HepG2 (cell line): ENCODE measurements around the gene CIAO3. TPM values are rescaled to one million over a fixed set of nuclear protein-coding genes. Genes with fewer than 3 reads are reported as not detected.

Experiments
- ATM ChIP-seq: fragments of 450-650 bp; IDR thresholded peaks from 2 replicates; pipeline ENCODE4 v1.7.1; 2017; ENCODE audit warnings: mild to moderate bottlenecking, borderline replicate concordance
- CTCF ChIP-seq: sonication (generic); formaldehyde crosslinking; IDR thresholded peaks from 2 replicates; pipeline ENCODE4 v1.5.0; 2020; ENCODE audit warnings: mild to moderate bottlenecking, missing genetic modification reagents, moderate library complexity
- FOXM1 ChIP-seq: sonication (generic); formaldehyde crosslinking; IDR thresholded peaks from 2 replicates; pipeline ENCODE4 v1.5.0; 2020; ENCODE audit warnings: missing genetic modification reagents
- HCFC1 ChIP-seq: fragments of 150-350 bp; IDR thresholded peaks from 2 replicates; pipeline ENCODE4 v1.6.1; 2014; ENCODE audit warnings: low read depth, low read length
- HDAC2 ChIP-seq: sonication (generic); formaldehyde crosslinking; IDR thresholded peaks from 2 replicates; pipeline ENCODE4 v1.4.0; 2020; ENCODE audit warnings: missing genetic modification reagents
- HNRNPK ChIP-seq: fragments of 200-400 bp; formaldehyde crosslinking; IDR thresholded peaks from 2 replicates; pipeline ENCODE4 v1.6.1; 2018; ENCODE audit warnings: low read length, low read depth, moderate library complexity, mild to moderate bottlenecking; ENCODE audit not compliant: poor library complexity, severe bottlenecking
- KLF6 ChIP-seq: IDR thresholded peaks from 2 replicates; pipeline ENCODE4 v1.8.0; 2016; ENCODE audit warnings: missing biosample characterization, missing genetic modification reagents
- PAX8 ChIP-seq: sonication (generic); formaldehyde crosslinking; IDR thresholded peaks from 2 replicates; pipeline ENCODE4 v1.8.0; 2022; ENCODE audit warnings: mild to moderate bottlenecking, missing genetic modification reagents, borderline replicate concordance
- PHF21A ChIP-seq: sonication (generic); formaldehyde crosslinking; IDR thresholded peaks from 2 replicates; pipeline ENCODE4 v1.5.0; 2020; ENCODE audit warnings: mild to moderate bottlenecking, missing genetic modification reagents
- RAD51 ChIP-seq: fragments of 450-650 bp; IDR thresholded peaks from 2 replicates; pipeline ENCODE4 v1.6.1; 2016; ENCODE audit warnings: borderline replicate concordance
- SALL1 ChIP-seq: sonication (generic); formaldehyde crosslinking; IDR thresholded peaks from 2 replicates; pipeline ENCODE4 v1.8.0; 2022; ENCODE audit warnings: mild to moderate bottlenecking, missing genetic modification reagents
- SIN3B ChIP-seq: fragments of 150-350 bp; IDR thresholded peaks from 2 replicates; pipeline ENCODE4 v1.6.1; 2014; ENCODE audit warnings: low read length
- ZBTB46 ChIP-seq: sonication (generic); formaldehyde crosslinking; IDR thresholded peaks from 2 replicates; pipeline ENCODE4 v1.4.0; 2020; ENCODE audit warnings: mild to moderate bottlenecking, missing genetic modification reagents, borderline replicate concordance
- ZNF251 ChIP-seq: sonication (generic); formaldehyde crosslinking; IDR thresholded peaks from 2 replicates; pipeline ENCODE4 v1.9.0; 2021; ENCODE audit warnings: mild to moderate bottlenecking, missing genetic modification reagents
- ZNF264 ChIP-seq: sonication (generic); formaldehyde crosslinking; IDR thresholded peaks from 2 replicates; pipeline ENCODE4 v1.4.0; 2020; ENCODE audit warnings: missing genetic modification reagents
- ZNF274 ChIP-seq: sonication (generic); formaldehyde crosslinking; IDR thresholded peaks from 2 replicates; pipeline ENCODE4 v1.5.1; 2020; ENCODE audit warnings: mild to moderate bottlenecking, missing genetic modification reagents
- ZNF501 ChIP-seq: sonication (generic); formaldehyde crosslinking; IDR thresholded peaks from 2 replicates; pipeline ENCODE4 v1.5.1; 2020; ENCODE audit warnings: mild to moderate bottlenecking, moderate library complexity, missing genetic modification reagents
- ZNF530 ChIP-seq: sonication (generic); formaldehyde crosslinking; IDR thresholded peaks from 2 replicates; pipeline ENCODE4 v1.5.0; 2020; ENCODE audit warnings: low read depth, mild to moderate bottlenecking, missing genetic modification reagents
- ZNF749 ChIP-seq: sonication (generic); formaldehyde crosslinking; IDR thresholded peaks from 2 replicates; pipeline ENCODE4 v1.8.0; 2022; ENCODE audit warnings: mild to moderate bottlenecking, missing genetic modification reagents, moderate library complexity, borderline replicate concordance
- ZNF777 ChIP-seq: sonication (generic); formaldehyde crosslinking; IDR thresholded peaks from 2 replicates; pipeline ENCODE4 v1.4.0; 2020; ENCODE audit warnings: missing genetic modification reagents
- polyA plus RNA-seq, 8 experiments: library from polyadenylated mRNA; depleted of rRNA in 3 of 8; stranded (reverse) in 7 of 8; unstranded in 1 of 8; fragments of >200 nt; fragmentation: Illumina TruSeq in 4 of 8; extraction: Trizol in 4 of 8; gene quantifications; 2 replicates each; pipeline versions ENCODE4 v1.2.1 to v1.2.3, GENCODE V29; 2011 to 2016; ENCODE audit warnings: low read depth in 4 of 8, missing spikeins in 1 of 8, mixed read lengths in 1 of 8; ENCODE audit not compliant: insufficient read depth in 1 of 8
- total RNA-seq, 5 experiments: library from RNA; depleted of rRNA; stranded (reverse); fragments of >200 nt; fragmentation: Illumina TruSeq; extraction: Trizol; gene quantifications; 2 replicates each; pipeline ENCODE4 v1.2.3, GENCODE V29; 2016; ENCODE audit warnings: low read depth in 1 of 5
- TF ChIP-seq, protein P1 (sequence below): sonication (generic); formaldehyde crosslinking; IDR thresholded peaks from 2 replicates; pipeline ENCODE4 v1.4.0; 2020; ENCODE audit warnings: missing genetic modification reagents, low read depth, mild to moderate bottlenecking, borderline replicate concordance
- TF ChIP-seq, protein P2 (sequence below): sonication (generic); formaldehyde crosslinking; IDR thresholded peaks from 2 replicates; pipeline ENCODE4 v1.4.0; 2020; ENCODE audit warnings: missing genetic modification reagents
- TF ChIP-seq, protein P3 (sequence below): sonication (generic); formaldehyde crosslinking; conservative IDR thresholded peaks from 2 replicates; pipeline ENCODE4 v1.4.0; 2020; ENCODE audit warnings: missing genetic modification reagents

Gene CIAO3
- total and polyA plus RNA-seq, 2 of the 13 experiments (the other 11 are each of a cell fraction or from before 2014, with no cell fraction given): 21.7 to 25.0 TPM

DNA sequence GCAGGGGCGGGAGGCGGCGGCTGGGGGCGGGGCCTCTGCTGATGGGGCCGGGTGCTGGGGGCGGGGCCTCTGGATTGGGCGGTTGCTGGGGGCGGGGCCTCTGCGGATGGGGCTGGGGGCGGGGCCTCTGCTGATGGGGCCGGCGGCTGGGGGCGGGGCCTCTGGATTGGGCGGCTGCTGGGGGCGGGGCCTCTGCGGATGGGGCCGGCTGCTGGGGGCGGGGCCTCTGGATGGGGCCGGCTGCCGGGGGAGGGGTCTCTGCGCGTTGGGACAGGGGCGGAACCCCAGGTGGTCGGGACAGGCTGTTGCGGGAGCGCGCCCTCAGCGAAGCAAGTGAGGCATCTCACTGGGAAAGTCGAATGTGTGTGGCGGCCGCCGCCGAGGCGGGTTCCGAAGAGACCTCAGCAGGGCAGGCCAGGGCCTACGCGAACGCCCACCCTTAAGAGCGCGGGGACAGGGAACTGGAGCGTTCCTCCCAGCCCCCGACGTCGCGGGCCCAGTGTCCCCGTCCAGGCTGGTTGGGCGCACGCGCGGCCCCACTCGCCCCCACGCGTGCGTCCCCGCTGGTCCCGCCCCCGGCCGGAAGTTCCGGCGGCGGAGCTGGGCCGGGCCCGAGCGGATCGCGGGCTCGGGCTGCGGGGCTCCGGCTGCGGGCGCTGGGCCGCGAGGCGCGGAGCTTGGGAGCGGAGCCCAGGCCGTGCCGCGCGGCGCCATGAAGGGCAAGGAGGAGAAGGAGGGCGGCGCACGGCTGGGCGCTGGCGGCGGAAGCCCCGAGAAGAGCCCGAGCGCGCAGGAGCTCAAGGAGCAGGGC, 60.8 kb downstream of the CIAO3 start, which contains the start of gene STUB1 (continued):
- TF ChIP-seq ZNF251 (CRISPR knock-in tag): no peak
- no peak for TF ChIP-seq KLF6 (CRISPR knock-in tag)
- TF ChIP-seq, protein P1, sequence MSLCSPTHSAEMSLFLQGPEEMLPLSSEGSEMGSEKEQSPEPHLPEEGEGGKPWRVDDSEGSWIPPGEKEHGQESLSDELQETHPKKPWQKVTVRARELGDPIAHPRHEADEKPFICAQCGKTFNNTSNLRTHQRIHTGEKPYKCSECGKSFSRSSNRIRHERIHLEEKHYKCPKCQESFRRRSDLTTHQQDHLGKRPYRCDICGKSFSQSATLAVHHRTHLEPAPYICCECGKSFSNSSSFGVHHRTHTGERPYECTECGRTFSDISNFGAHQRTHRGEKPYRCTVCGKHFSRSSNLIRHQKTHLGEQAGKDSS (CRISPR knock-in tag): no peak
- peak; percentile 63; the same call in 1 of the 2 replicates for TF ChIP-seq ZNF749 (CRISPR knock-in tag)
- TF ChIP-seq SIN3B: no peak
- TF ChIP-seq ATM: no peak
- TF ChIP-seq, protein P2, sequence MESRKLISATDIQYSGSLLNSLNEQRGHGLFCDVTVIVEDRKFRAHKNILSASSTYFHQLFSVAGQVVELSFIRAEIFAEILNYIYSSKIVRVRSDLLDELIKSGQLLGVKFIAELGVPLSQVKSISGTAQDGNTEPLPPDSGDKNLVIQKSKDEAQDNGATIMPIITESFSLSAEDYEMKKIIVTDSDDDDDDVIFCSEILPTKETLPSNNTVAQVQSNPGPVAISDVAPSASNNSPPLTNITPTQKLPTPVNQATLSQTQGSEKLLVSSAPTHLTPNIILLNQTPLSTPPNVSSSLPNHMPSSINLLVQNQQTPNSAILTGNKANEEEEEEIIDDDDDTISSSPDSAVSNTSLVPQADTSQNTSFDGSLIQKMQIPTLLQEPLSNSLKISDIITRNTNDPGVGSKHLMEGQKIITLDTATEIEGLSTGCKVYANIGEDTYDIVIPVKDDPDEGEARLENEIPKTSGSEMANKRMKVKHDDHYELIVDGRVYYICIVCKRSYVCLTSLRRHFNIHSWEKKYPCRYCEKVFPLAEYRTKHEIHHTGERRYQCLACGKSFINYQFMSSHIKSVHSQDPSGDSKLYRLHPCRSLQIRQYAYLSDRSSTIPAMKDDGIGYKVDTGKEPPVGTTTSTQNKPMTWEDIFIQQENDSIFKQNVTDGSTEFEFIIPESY (CRISPR knock-in tag): no peak
- TF ChIP-seq SALL1: 0 out of 2 replicates have a peak, but pooled peaks have one; percentile 27
- 0 out of 2 replicates have a peak, but pooled peaks have one; percentile 18 for TF ChIP-seq HDAC2 (CRISPR knock-in tag)
- TF ChIP-seq RAD51: no peak
- TF ChIP-seq HCFC1: no peak
- TF ChIP-seq PHF21A (CRISPR knock-in tag): 0 out of 2 replicates have a peak, but pooled peaks have one; percentile 27
- TF ChIP-seq ZNF501: no peak; the same call in 1 of the 2 replicates
- TF ChIP-seq ZNF274: no peak
- TF ChIP-seq PAX8 (CRISPR knock-in tag): no peak
- TF ChIP-seq, protein P3, sequence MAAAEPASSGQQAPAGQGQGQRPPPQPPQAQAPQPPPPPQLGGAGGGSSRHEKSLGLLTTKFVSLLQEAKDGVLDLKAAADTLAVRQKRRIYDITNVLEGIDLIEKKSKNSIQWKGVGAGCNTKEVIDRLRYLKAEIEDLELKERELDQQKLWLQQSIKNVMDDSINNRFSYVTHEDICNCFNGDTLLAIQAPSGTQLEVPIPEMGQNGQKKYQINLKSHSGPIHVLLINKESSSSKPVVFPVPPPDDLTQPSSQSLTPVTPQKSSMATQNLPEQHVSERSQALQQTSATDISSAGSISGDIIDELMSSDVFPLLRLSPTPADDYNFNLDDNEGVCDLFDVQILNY: no peak
- TF ChIP-seq CTCF (CRISPR knock-in tag): no peak
- no peak for TF ChIP-seq ZNF530 (CRISPR knock-in tag)
- TF ChIP-seq FOXM1 (CRISPR knock-in tag): no peak
- TF ChIP-seq ZBTB46: no peak
- 0 out of 2 replicates have a peak, but pooled peaks have one; percentile 29 for TF ChIP-seq ZNF264 (CRISPR knock-in tag)
- no peak for TF ChIP-seq HNRNPK
- TF ChIP-seq ZNF777 (CRISPR knock-in tag): peak; percentile 99
